Raji (cell line): ENCODE measurements around the gene ASTN2.

ENCODE experiments used
- POLR2A ChIP-seq: IDR thresholded peaks from 2 replicates; pipeline ENCODE4 v1.6.1; 2011; ENCODE audit warnings: low read depth, low read length, control low read depth; ENCODE audit not compliant: insufficient read depth

The ASTN2 gene

DNA sequence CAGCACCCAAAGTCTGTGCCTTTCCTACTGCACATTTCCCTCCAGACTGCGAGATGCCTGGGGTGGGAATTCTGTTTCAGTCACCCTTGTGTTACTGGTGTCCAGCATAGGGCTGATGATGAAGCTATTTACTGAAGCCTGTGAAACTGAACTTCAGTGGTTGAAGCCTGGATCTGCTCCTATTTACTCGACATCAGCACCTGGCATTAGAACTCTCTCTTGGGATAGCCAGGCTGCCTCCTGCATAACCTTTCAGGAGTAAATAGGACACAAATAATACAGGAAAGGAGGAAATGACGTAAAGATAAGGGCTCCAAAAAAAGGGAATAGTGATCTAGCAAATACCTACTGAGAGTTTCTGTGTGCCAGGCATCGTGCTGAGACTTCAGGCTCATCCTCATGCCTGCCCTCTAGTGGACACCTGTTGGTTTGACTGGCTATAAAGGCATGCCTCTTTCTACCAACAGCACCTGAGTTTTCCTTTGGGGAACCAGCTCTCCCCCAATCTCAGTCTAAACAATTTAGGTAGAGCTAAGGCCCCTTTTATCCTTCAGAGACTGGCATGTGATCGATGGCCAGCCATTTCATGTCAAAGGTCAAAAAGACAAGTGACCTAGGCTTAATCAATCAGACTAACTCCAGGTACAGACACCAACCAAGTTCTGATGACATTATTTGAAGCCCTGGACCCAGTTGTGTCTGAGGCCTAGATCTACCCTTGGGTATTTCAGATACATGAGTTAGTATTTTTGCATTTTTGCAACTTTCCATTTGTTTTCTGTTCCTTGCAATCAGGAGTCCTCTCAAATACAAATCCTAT lies 919.8 kb downstream of the ASTN2 start:
- TF ChIP-seq POLR2A: no peak

DNA sequence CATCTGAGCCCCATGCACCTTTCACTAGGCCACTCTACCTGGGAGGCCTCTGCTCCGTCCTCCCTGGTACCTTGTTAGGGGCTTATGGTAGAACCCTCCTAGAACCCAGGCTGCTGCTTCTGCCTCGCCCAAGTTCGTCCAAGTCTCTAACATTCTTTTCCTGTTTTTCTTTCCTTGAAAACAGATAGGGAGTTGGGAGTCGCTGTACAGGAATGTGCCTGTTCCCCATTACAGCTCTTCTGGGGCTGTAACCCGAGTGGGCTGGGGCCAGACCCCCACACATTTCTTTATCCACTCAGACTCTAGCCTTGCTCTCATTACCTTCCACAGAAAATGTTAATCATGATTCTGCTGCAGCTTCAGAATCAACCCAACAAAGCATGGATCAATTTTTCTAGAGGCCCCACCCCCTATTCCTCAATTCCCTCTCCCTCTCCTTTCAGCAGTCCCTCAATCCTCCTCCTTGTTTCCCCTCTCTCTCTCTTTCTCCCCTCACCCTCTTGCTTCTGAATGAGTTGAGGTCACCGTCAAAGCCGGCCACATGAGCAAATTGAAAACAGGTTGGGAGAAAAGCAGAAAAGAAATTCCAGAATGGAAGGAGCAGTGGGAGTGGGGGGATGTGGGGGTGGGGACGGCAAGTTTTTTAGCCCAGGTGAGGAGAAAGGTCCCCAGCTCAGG lies 921.5 kb downstream of the ASTN2 start:
- TF ChIP-seq POLR2A: no peak

DNA sequence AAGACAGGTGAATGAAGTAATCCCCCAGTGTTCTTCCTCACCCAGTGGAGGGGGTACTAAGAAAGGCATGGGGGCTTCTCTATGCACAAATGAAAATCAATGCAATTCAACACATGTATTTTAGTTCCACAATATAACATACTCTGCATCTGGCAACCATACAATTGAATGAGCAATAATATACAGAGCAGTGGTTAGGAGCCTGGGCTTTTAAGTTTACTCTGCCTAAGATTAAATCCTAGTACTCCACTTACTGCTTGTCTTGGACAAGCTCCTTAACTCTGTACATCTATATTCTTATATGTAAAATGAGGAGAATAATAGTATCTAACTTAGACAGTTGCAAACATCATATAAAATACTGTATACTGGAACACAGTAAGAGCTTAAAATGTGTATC lies 923.2 kb downstream of the ASTN2 start:
- TF ChIP-seq POLR2A: no peak

DNA sequence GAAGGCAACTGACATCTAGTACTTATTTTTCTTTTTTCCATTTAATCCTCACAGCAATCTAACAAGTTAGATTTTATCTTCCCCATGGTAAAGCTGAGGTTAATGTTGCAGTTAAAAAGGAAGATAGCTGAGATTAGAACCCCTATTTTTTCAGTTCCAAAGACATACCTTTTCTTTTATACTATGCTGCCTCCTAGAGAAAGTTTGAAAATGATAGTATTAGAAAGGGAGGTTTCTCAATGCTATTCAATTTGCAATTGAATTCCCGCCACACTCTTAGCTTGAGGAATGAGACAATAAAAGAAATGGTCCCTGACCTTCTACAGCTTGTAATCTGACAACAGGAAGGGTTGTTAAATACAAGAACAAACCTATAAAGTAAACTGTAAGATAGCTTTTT lies 923.6 kb downstream of the ASTN2 start:
- no peak for TF ChIP-seq POLR2A

DNA sequence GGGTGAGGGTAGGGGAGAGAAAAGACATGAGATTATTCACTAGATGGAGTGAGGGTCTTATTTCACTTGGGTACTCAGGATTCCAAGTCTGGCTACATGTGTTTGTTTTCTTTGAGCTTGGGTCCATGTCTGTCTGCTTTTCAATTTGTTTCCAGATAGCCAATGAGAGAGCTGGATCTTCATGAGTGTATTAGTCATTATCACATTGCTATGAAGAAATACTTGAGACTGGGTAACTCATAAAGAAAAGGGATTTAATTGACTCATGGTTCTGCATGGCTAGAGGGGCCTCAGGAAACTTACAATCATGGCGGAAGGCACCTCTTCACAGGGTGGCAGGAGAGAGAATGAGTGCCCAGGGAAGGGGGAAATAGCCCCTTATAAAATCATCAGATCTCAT lies 924.5 kb downstream of the ASTN2 start:
- TF ChIP-seq POLR2A: no peak

DNA sequence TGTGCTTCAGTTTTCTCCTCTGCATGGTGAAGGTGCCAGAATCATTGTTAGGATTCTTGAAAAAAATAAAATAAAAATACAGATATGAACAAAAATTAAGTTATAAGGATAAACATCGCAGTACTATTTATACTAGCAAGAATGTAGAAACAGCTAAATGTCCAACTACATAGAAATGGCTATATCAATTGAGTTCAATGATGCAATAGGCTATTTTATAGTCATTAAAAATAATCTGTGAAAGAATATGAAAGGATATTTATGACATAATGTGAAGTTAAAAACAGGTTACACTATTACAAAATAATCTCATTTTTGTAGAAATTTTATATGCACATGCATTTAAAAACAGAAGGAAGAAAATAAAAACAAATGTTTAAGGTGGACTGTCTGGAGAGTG lies 926.5 kb downstream of the ASTN2 start:
- no peak for TF ChIP-seq POLR2A

DNA sequence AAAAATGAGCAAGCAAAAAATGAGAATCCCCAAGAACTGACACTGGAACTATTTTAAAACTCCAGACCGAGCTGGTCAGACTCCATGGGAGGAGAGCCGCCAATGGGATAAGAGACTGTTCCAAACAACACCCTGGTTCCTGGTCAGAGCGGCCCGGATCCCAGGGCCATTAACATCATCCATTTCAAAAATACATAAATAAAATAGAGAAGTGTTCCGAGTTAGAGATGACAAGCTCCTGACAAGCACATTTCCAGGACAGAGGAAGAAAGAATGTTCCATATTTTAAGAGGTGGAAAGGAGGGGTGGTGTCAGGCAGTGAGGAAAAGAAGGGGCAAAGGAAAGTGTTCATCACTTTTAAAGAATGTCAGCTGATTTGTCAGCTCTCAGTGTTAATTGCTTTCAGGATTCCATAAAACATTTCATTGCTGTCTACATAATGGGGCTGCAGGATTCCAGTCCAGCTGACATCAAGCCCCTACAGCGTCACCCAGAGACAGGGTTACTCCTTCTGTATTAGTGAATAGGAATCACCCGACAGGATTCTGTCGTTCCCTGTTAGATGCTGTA lies 930.3 kb downstream of the ASTN2 start:
- no peak for TF ChIP-seq POLR2A

DNA sequence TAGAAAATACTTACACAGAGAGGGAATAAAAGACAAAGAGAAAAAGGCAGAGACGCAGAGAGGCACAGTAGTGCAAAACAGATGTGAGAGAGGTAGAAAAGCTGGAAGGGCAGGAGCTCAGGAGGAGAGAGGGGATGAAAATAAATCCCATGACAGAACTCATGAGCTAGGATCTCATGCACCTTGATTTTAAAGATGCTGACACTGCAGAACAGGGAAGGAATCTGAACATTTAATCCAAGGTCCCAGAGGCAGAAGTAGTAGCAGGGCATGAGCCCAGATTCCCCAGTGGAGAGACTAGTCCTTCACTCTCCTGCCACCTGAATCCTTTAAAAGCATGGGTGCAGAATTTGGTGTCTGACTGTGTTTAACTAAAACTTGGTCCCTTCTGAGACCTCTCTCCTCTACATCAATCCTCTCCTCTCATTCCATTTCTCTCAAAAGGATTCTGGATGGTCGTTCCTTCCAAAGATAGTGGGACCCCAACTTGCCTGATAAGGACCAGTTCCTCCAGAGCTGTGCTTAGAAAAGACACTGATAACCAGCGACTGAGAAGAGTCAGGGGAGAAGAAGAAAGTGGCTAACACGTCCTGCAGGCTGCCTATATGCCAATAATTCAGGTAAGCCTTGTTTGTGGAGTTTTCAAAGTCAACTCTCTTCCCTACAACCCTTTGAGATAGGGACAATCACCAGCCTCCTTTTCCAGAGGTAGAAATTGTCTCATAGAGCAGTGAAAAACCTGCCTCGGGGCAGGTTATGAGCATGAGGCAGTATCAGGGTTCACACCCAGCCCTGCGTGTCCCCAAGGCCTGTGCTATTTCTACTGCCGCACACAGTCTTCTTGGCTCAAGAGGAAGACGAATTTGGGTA lies 931.0 kb downstream of the ASTN2 start:
- no peak for TF ChIP-seq POLR2A

DNA sequence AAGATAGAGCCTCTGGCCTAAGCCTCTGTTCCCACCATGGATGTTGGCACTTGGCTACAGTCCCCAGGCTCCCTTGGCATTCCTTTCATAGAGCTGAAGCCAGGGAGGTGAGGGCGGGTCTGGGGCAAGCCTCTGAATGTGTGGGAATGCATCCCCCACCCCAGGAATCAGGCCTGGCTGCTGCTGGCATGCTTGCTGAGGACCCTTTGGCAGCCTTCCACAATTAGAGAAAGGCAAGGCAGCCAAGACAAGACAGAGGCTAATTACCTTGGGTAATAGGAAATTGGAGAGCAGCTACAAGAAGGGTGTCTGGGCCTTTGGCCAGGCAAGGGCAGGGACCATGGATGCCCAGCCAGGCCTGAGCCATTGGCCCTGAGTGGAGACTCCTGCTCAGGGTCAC lies 932.1 kb downstream of the ASTN2 start:
- TF ChIP-seq POLR2A: no peak

DNA sequence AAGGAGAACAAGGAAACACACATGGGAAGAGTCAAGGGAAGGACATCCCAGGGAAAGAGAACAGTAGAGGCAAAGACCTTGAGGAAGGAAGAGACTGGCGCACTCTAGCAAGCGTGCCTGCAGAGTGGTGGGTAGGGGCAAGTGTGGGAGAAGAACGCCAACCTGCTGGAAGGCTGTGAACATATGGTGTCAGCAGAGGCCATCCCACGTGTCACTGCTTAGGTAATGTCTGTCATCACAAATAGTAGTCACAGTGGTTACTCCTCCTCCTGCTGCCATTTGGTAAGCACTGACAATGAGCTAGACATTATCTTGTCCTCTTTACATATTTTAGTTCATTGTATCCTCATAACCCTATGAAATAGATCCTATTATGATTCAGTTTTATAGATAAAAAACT lies 934.2 kb downstream of the ASTN2 start:
- no peak for TF ChIP-seq POLR2A

DNA sequence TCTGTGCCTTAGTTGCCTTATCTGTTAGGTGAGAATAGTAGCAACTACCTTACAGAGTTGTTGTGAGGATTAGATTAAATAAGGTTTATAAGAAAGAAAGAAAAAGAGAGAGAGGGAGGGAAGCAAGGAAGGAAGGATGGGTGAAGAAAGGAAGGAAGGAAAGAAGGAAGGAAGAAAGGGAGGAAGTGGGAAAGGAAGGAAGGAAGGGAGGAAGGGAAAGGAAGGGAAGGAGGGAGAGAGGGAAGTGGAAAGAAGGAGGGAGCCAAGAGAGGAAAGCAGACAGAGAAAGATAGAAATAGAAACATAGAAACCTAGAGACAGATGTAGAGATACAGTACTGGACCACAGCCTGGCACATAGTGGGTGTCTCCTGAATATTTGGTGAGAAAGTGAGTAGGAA lies 934.9 kb downstream of the ASTN2 start:
- TF ChIP-seq POLR2A: no peak

DNA sequence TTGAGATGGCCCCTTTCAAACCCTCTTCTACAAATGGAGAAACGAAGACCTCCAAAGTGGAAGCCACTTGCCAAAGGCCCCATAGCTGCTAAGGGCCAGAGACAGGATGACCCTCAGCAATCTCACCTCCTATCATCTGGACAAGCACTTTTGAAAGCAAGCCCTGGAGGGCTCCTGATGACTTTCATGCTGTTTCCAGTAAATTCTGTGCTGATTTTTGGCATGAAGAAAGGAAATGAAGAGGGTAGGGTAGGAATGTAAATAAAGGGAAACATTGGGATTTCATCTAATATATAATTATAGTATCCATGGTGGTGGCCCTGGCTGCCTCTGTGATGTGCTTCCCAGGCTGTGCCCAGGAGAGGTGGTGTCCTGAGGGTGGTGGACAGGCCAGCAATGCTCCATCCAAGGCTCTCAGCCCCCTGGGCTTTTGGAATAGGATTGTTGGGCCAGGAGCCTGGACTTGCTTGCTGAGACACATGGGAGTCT lies 935.8 kb downstream of the ASTN2 start:
- no peak for TF ChIP-seq POLR2A

DNA sequence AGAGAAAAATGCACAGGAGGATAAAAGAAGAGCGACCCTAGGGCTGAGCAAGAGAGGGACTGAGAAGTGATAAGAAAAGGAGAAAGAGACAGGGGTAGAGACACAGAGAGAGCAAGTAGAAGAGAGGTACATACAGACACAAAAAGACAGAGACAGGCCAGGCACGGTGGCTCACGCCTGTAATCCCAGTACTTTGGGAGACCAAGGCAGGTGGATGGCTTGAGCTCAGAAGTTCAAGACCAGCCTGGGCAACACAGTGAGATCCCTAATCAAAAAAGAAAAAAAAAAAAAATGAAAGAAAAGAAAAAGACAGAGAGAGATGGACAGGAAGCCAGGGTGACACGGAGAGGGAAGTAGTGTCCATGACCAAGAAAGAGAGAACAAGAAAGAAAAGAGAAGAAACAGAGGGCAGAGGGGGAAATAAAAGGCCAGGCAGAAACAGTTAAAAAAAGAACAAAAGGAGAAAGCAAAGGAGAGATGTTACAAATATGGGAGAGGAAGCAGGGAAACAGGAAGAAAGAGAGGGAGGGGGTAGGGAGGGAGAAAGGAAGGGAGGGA lies 937.2 kb downstream of the ASTN2 start:
- TF ChIP-seq POLR2A: no peak

DNA sequence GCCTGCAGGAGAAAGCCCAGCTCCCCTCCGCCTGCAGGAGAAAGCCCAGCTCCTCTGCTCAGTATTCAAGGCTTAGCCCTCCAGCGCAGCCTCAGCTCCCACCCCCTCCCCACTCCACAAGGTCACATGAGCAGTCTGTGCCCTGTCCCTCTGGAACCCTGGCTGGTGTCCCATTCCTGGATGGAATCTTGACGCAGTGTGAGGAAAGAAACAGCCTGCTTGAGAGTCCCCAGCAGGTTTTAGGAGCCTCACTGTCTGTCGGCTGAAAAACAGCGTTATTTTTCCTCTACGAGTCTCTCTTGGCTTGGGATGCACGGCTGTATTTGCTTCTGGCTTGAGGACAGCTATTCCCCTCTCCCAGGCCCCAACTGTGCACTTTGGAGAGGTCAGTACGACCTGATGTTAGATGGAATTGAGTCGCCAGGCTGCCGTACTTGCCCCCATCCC lies 937.9 kb downstream of the ASTN2 start:
- TF ChIP-seq POLR2A: no peak

DNA sequence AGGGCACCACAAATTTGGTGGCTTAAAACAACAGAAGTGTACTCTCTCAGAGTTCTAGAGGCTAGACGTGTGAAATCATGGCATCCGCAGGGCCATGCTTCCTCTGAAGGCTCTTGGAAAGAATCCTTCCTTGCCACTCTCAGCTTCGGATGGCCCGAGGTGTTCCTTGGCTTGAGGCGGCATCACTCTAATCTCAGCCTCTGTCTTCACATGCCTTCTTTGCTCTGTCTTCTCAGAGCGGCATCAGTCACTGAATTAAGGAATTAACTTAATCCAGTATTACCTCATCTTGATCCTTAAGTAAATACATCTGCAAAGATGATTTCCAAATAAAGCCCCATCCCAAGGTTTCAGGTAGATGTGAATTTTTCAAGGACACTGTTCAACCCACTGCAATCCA lies 938.9 kb downstream of the ASTN2 start:
- no peak for TF ChIP-seq POLR2A
